ENCODE results near the gene PPARGC1A. TPM values are rescaled to one million over a fixed set of nuclear protein-coding genes. Genes with fewer than 3 reads are reported as not detected.

Gene PPARGC1A
- total RNA-seq, 2 donors from 2014 or later, result 9.2 to 14.7 TPM

DNA sequence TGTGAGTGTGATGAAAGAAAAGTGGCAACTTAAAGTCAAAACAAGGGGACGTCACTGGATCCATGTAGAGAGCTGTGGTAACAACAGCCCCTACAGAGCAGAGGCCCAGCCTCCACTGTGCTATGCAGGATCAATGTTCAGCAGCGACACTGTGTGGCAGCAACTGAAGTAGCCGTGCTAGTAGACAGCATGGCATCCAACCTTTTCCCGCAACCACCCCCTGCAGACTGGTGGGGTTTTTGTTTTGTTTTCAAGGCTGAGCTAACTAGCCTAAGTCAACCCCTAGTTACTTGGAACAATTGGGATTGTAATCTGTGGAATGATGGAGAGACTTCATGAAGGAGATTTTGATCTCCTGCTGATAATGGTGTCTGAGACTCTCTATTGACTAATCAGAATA lies 44.4 kb upstream of the PPARGC1A start:
- Histone ChIP-seq H3K27me3 (replicated peaks; ENCODE audit: insufficient read depth) (no peaks in the 10 kb centered on the region), H3K9me3 (no peaks in the 10 kb centered on the region), H3K4me3 (no peak overlapping the region), H3K36me3 (no peaks in the 10 kb centered on the region), H3K27ac (peak overlapping the region; percentile 7 to 24), H3K4me1 (replicated peaks) (no peaks in the 10 kb centered on the region)
- 92% methylated on average over 4 of the region's 4 CpGs for WGBS
- intact Hi-C loops (cut with DNase I), result loop anchor here (5.0 kb wide), 1 partner anchor 42 kb away; the partner anchor contains the start of gene PPARGC1A
- DNase-seq (ENCODE audit: low spot score), result no peak
- no peak for TF ChIP-seq POLR2A (IDR thresholded peaks at IDR 0.05)
- TF ChIP-seq, protein P1, sequence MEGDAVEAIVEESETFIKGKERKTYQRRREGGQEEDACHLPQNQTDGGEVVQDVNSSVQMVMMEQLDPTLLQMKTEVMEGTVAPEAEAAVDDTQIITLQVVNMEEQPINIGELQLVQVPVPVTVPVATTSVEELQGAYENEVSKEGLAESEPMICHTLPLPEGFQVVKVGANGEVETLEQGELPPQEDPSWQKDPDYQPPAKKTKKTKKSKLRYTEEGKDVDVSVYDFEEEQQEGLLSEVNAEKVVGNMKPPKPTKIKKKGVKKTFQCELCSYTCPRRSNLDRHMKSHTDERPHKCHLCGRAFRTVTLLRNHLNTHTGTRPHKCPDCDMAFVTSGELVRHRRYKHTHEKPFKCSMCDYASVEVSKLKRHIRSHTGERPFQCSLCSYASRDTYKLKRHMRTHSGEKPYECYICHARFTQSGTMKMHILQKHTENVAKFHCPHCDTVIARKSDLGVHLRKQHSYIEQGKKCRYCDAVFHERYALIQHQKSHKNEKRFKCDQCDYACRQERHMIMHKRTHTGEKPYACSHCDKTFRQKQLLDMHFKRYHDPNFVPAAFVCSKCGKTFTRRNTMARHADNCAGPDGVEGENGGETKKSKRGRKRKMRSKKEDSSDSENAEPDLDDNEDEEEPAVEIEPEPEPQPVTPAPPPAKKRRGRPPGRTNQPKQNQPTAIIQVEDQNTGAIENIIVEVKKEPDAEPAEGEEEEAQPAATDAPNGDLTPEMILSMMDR (IDR thresholded peaks at IDR 0.05), result no peak
- no peak for TF ChIP-seq POLR2AphosphoS5 (IDR thresholded peaks at IDR 0.05)

DNA sequence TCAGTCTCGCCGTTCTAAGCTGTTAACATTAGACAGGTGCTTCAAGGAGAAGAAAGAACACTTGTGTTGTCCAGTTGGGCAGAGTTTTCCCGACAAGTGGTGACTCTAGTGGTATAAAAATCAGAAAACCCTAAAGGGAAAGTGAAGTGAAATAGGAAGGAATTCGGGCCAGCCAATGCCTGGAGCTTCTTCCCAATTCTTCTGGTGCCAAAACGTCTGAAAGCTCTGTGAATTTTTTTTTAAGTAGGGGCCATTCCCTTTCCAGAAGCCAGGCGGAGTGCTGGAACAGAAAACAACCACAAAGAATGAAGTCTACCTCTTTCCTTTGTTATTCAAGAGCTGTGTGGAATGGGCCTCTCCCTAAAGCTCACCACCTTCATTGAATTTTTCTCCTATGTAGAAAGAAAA lies 43.1 kb upstream of the PPARGC1A start:
- Histone ChIP-seq H3K27me3 (replicated peaks; ENCODE audit: insufficient read depth) (no peaks in the 10 kb centered on the region), H3K36me3 (no peaks in the 10 kb centered on the region), H3K9me3 (no peaks in the 10 kb centered on the region), H3K27ac (no peak overlapping the region), H3K4me3 (no peak overlapping the region), H3K4me1 (replicated peaks) (no peaks in the 10 kb centered on the region)
- 53% methylated on average over 6 of the region's 6 CpGs for WGBS
- intact Hi-C loops (cut with DNase I), result loop anchor here (5.0 kb wide), 1 partner anchor 41 kb away; the partner anchor contains the start of gene PPARGC1A
- TF ChIP-seq POLR2A (IDR thresholded peaks at IDR 0.05) (no peak), POLR2AphosphoS5 (IDR thresholded peaks at IDR 0.05) (no peak)
- TF ChIP-seq, protein P1 (IDR thresholded peaks at IDR 0.05), result peak in 2 of 4 experiments; percentile 38 to 45
- no peak for DNase-seq (ENCODE audit: low spot score)

DNA sequence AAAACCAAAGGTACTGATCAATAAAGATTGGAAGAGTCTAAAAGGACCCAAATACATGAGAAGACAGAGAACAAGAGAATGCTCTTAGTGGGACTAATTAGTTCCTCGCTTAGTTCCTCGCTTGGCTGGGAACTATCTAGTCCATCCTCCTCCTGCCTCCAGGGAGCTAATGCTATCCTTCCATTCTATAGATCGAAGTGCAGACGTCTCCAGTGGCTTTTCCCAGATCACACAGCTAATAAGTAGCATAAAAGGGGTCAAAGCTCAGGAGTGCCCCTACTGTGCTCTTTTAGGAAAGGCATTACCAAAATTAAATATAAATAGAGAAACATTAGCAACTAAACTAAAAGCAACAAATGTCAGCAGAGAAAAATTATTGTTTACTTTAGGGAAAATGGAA lies 42.3 kb upstream of the PPARGC1A start:
- no peak overlapping the region for H3K27ac ChIP-seq

DNA sequence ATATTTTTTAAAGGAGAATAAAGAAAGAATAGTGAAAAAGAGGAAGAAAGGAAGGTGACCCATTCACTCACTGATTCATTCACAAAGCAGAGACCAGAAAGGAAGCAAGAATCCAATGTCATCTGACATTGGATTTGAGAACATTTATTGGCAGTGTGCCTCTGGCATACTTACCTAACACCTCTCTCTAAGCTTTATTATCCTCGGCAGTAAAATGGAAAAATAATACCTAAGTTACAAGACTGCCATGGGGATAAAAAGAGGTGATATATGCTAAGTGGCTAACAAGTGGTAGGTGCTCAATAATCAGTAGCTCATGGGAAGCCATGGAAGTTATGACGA lies 41.6 kb upstream of the PPARGC1A start:
- Histone ChIP-seq H3K4me1 (replicated peaks) (no peaks in the 10 kb centered on the region), H3K4me3 (no peak overlapping the region), H3K27me3 (replicated peaks; ENCODE audit: insufficient read depth) (no peaks in the 10 kb centered on the region), H3K36me3 (no peaks in the 10 kb centered on the region), H3K9me3 (no peaks in the 10 kb centered on the region), H3K27ac (no peak overlapping the region)
- intact Hi-C loops (cut with DNase I), result loop anchor here (5.0 kb wide), 1 partner anchor 39 kb away; the partner anchor contains the start of gene PPARGC1A
- peak; percentile 15 for DNase-seq (ENCODE audit: low spot score)
- TF ChIP-seq, protein P1 (IDR thresholded peaks at IDR 0.05), result no peak
- TF ChIP-seq POLR2A (IDR thresholded peaks at IDR 0.05) (no peak), POLR2AphosphoS5 (IDR thresholded peaks at IDR 0.05) (no peak)
- 49% methylated on average over 2 of the region's 2 CpGs for WGBS

More for the DNA sequence above, 42.3 kb upstream of the PPARGC1A start:
- Histone ChIP-seq H3K4me3 (no peak overlapping the region), H3K4me1 (replicated peaks) (no peaks in the 10 kb centered on the region), H3K36me3 (no peaks in the 10 kb centered on the region), H3K27me3 (replicated peaks; ENCODE audit: insufficient read depth) (no peaks in the 10 kb centered on the region), H3K9me3 (no peaks in the 10 kb centered on the region)
- WGBS, result 94% methylated on average over 4 of the region's 4 CpGs
- intact Hi-C loops (cut with DNase I), result loop anchor here (5.0 kb wide), 1 partner anchor 40 kb away; the partner anchor contains the start of gene PPARGC1A
- TF ChIP-seq POLR2AphosphoS5 (IDR thresholded peaks at IDR 0.05) (no peak), POLR2A (IDR thresholded peaks at IDR 0.05) (no peak)
- TF ChIP-seq, protein P1 (IDR thresholded peaks at IDR 0.05), result no peak
- no peak for DNase-seq (ENCODE audit: low spot score)

- H3K27me3 ChIP-seq (replicated peaks; ENCODE audit: insufficient read depth), result no peaks in the 10 kb centered on the region
- H3K4me1 ChIP-seq (replicated peaks), result no peaks in the 10 kb centered on the region
- 63% methylated on average over 10 of the region's 10 CpGs for WGBS
- intact Hi-C loops (cut with DNase I), result loop anchor here (5.0 kb wide), 1 partner anchor 39 kb away; the partner anchor contains the start of gene PPARGC1A
- TF ChIP-seq POLR2A (IDR thresholded peaks at IDR 0.05), result no peak
- TF ChIP-seq, protein P1 (IDR thresholded peaks at IDR 0.05), result no peak
- TF ChIP-seq POLR2AphosphoS5 (IDR thresholded peaks at IDR 0.05), result peak; percentile 42
- no peak overlapping the region for H3K27ac ChIP-seq
- H3K4me3 ChIP-seq, result no peak overlapping the region
- no peaks in the 10 kb centered on the region for H3K36me3 ChIP-seq
- peak; percentile 24 for DNase-seq (ENCODE audit: low spot score)
- H3K9me3 ChIP-seq, result no peaks in the 10 kb centered on the region
These were observed 41.1 kb upstream of the PPARGC1A start for GRCh38 chr4:23930750-23931488.
